Endothelial cell (in vitro differentiated cells): ENCODE results near the gene TBC1D5. TPM values are rescaled to one million over a fixed set of nuclear protein-coding genes. Genes with fewer than 3 reads are reported as not detected.

Experiments used
- DNase-seq: peaks from one replicate; pipeline ENCODE4 v3.0.0; 2021; ENCODE audit warnings: low spot score
- H3K27ac Mint-ChIP-seq: one replicate; pipeline ENCODE4 v1.8.0; 2021; ENCODE audit warnings: mixed read lengths, inconsistent platforms; ENCODE audit not compliant: unreplicated experiment
- H3K27me3 Mint-ChIP-seq: one replicate; pipeline ENCODE4 v1.8.0; 2021; ENCODE audit warnings: mild to moderate bottlenecking, moderate library complexity, mixed read lengths, inconsistent platforms; ENCODE audit not compliant: unreplicated experiment
- H3K36me3 Mint-ChIP-seq: one replicate; pipeline ENCODE4 v1.8.0; 2021; ENCODE audit warnings: mild to moderate bottlenecking, low read depth, mixed read lengths, inconsistent platforms; ENCODE audit not compliant: unreplicated experiment
- H3K4me1 Mint-ChIP-seq: one replicate; pipeline ENCODE4 v1.8.0; 2021; ENCODE audit warnings: mild to moderate bottlenecking, mixed read lengths, inconsistent platforms; ENCODE audit not compliant: unreplicated experiment
- H3K4me3 Mint-ChIP-seq: one replicate; pipeline ENCODE4 v1.8.0; 2021; ENCODE audit warnings: mild to moderate bottlenecking, mixed read lengths, inconsistent platforms; ENCODE audit not compliant: unreplicated experiment
- H3K9me3 Mint-ChIP-seq: one replicate; pipeline ENCODE4 v1.8.0; 2021; ENCODE audit warnings: mixed read lengths, inconsistent platforms; ENCODE audit not compliant: unreplicated experiment
- total RNA-seq: library from RNA; stranded (reverse); fragmentation: NEBNext Ultra II Directional; extraction: Animal tissue kit (Norgen Biotek cat#: 25700); gene quantifications from one replicate; pipeline ENCODE4 v1.2.1, GENCODE V29; 2021; ENCODE audit not compliant: unreplicated experiment
- TF ChIP-seq, protein P1 (sequence below): fragments of 200-600 bp; sonication (generic); IDR thresholded peaks from one replicate; pipeline ENCODE4 v1.5.0; 2021; ENCODE audit warnings: antibody characterized with exemption; ENCODE audit not compliant: unreplicated experiment

Gene TBC1D5
- total RNA-seq, 1 donor from 2014 or later: 48.2 TPM

DNA sequence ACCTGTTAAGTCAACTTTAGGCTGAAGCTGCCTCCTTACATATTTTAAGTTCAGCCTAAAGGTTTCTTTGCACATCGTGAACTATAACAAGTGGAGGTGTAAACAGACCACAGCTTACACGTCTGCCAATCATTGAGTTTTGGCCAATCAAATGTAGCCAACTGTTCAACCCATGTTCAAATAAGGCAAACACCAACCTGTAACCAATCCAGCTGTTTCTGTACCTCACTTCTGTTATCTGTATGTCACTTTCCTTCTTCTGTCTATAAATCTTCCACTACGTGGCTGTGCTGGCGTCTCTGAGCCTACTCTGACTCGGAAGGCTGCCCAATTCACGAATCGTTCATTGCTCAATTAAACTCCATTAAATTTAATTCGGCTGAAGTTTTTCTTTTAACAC, 356.0 kb downstream of the TBC1D5 start:
- Mint-ChIP-seq H3K4me1 (peaks cover 2% of the 10 kb centered on the region), H3K9me3 (no peaks in the 10 kb centered on the region), H3K4me3 (no peak overlapping the region), H3K27me3 (no peaks in the 10 kb centered on the region), H3K36me3 (peaks cover 2% of the 10 kb centered on the region), H3K27ac (no peak overlapping the region)
- no peak for DNase-seq
- TF ChIP-seq, protein P1, sequence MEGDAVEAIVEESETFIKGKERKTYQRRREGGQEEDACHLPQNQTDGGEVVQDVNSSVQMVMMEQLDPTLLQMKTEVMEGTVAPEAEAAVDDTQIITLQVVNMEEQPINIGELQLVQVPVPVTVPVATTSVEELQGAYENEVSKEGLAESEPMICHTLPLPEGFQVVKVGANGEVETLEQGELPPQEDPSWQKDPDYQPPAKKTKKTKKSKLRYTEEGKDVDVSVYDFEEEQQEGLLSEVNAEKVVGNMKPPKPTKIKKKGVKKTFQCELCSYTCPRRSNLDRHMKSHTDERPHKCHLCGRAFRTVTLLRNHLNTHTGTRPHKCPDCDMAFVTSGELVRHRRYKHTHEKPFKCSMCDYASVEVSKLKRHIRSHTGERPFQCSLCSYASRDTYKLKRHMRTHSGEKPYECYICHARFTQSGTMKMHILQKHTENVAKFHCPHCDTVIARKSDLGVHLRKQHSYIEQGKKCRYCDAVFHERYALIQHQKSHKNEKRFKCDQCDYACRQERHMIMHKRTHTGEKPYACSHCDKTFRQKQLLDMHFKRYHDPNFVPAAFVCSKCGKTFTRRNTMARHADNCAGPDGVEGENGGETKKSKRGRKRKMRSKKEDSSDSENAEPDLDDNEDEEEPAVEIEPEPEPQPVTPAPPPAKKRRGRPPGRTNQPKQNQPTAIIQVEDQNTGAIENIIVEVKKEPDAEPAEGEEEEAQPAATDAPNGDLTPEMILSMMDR: no peak

DNA sequence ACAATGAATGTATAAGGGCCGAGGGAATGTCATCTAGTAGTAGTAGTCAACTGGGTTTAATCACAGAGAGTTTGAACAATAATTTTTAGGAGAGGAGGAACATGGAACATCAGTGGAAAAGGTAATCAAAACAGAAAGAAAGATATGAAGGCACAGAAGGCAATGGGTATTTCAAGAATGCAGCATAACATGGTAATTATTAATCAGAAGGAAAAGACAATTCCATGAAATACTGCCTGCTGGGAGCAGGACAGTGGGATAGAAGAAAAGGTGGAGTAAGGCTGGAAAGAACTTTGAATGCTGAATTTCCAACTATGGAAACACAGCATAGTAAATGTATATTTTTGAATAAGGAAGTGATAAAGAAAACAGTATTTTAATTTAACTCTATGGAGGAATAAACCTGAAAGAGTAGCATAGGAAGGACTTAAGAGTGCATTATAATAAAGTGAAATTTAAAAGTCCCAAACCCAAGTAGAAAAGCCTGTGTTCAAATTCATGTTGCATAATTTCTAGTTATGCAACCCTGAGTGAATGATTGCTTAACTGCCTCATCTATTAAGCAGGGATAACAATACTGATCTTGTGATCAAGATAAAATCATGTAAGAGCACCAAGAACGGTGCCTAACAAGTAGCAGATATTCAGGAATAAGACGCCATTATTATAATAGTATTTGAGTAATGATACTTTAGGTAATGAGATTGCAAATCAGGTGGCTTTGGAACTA, 357.7 kb downstream of the TBC1D5 start:
- Mint-ChIP-seq H3K27ac (no peak overlapping the region), H3K27me3 (no peaks in the 10 kb centered on the region), H3K4me3 (no peak overlapping the region), H3K9me3 (no peaks in the 10 kb centered on the region), H3K4me1 (peaks cover 5% of the 10 kb centered on the region), H3K36me3 (no peaks in the 10 kb centered on the region)
- TF ChIP-seq, protein P1: no peak
- DNase-seq: no peak

DNA sequence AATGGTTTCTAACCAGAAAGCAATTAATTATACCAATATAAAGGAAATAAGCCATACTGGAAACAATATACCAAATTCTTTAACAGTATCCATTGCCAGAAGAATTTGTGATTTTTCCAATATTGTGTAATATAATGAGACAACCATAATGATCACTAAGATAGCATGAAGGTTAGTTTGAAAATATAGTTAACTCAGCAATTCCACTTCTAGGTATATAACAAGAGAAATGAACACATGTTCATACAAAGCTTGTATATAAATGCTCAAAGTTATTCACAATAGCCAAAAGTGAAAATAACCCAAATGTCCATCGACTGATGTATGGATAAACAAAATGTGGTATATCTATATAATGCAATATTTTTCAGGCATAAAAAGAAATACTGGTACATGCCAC, 369.1 kb downstream of the TBC1D5 start:
- Mint-ChIP-seq H3K27ac (no peak overlapping the region), H3K4me1 (no peaks in the 10 kb centered on the region), H3K36me3 (no peaks in the 10 kb centered on the region), H3K27me3 (no peaks in the 10 kb centered on the region), H3K4me3 (no peak overlapping the region), H3K9me3 (no peaks in the 10 kb centered on the region)
- TF ChIP-seq, protein P1: no peak
- no peak for DNase-seq

DNA sequence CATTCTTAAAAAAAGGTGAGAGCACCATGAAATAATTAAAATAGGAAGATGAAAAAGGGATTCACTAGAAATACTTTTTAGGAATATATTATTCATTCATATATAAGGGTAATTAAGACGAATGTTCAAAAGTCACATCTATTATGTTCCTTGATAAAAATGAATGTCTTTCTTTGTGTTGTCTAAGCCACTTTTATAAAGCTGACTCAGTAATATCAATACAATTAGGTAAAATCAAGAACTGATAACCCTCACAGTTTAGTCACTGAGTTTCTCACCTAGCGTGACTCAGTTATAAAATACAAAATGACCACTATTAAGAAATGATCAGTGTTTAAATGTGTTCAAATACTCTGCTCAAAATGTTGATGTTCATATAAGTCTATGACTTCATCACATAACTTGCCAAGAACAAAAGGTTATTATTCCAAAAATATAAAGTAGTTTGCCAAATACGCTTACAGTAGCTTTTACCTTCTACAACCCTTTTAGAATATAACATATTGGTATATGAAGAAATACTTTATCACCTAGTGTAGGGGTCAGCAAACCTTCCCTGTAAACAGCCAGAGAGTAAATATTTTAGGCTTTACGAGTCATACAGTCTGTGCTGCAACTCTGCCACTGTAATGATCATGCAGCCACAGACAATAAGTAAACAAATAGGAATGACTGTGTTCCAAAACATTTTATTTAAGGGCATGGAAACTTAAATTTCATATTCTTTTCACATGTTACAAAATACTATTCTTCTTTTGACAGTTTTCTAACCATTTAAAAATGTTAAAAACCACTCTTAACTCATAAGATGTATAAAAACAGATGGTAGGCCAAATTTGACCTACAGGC, 369.8 kb downstream of the TBC1D5 start:
- H3K27me3 Mint-ChIP-seq: no peaks in the 10 kb centered on the region
- no peak for DNase-seq
- no peak overlapping the region for H3K4me3 Mint-ChIP-seq

More for the DNA sequence above, 369.8 kb downstream of the TBC1D5 start:
- Mint-ChIP-seq H3K36me3 (no peaks in the 10 kb centered on the region), H3K4me1 (no peaks in the 10 kb centered on the region), H3K27ac (no peak overlapping the region), H3K9me3 (no peaks in the 10 kb centered on the region)
- TF ChIP-seq, protein P1: no peak
